Stomach (tissue), 9 donors: ENCODE data around the gene UHRF2. TPM values are rescaled to one million over a fixed set of nuclear protein-coding genes. Genes with fewer than 3 reads are reported as not detected.

Source experiments
- DNase-seq, 2 donors: peaks; one replicate each; pipeline versions ENCODE4 v3.0.0 to v3.0.0-alpha.2; 2013 to 2019
- H3K27ac ChIP-seq, 5 donors: fragments of 200-600 bp in 4 of 5; sonication (generic) in 4 of 5; one replicate each; pipeline ENCODE4 v1.5.1; 2013 to 2019; ENCODE audit warnings: mild to moderate bottlenecking in 1 of 5, moderate library complexity in 1 of 5
- H3K27me3 ChIP-seq, 3 donors: fragments of 200-600 bp; sonication (generic); one replicate each; pipeline ENCODE4 v1.5.1; 2017 to 2019; ENCODE audit warnings: mixed run types in 1 of 3
- H3K36me3 ChIP-seq, 4 donors: fragments of 200-600 bp; sonication (generic); 1 replicate in 3 of 4; 2 replicates in 1 of 4; pipeline ENCODE4 v1.5.1; 2016 to 2019
- H3K4me1 ChIP-seq, 4 donors: fragments of 200-600 bp; sonication (generic); one replicate each; pipeline ENCODE4 v1.5.1; 2016 to 2019
- H3K4me3 ChIP-seq, 4 donors: fragments of 200-600 bp; sonication (generic) in 3 of 4; one replicate each; pipeline ENCODE4 v1.5.1; 2016 to 2019; ENCODE audit warnings: mild to moderate bottlenecking in 1 of 4
- H3K9me3 ChIP-seq, 4 donors: fragments of 200-600 bp; sonication (generic); one replicate each; pipeline ENCODE4 v1.5.1; 2016 to 2019
- EP300 ChIP-seq: sonication (generic); formaldehyde crosslinking; IDR thresholded peaks from one replicate; pipeline ENCODE4 v1.6.1; 2017; ENCODE audit warnings: antibody characterized with exemption
- POLR2A ChIP-seq, 4 donors: fragments of 450-650 bp; IDR thresholded peaks; one replicate each; pipeline ENCODE4 v1.6.1; 2016; ENCODE audit warnings: antibody characterized with exemption in 4 of 4, control low read depth in 2 of 4, mild to moderate bottlenecking in 1 of 4, moderate library complexity in 1 of 4
- POLR2AphosphoS5 ChIP-seq, 3 donors: sonication (generic); formaldehyde crosslinking; IDR thresholded peaks; one replicate each; pipeline ENCODE4 v1.6.1; 2016; ENCODE audit warnings: antibody characterized with exemption in 3 of 3
- WGBS, 5 donors: extraction: QIAGEN DNeasy Blood & Tissue Kit in 3 of 5; methylation state at CpG; one replicate each; pipeline versions ENCODE4 v1.1.5 to v1.1.7; 2013 to 2018; 5-methylcytosine and 5-hydroxymethylcytosine counted together
- intact Hi-C: fragments of 100-400 bp; cut with DNase I; formaldehyde crosslinking; loops from one replicate; pipeline ENCODE4 v1.15.1; 2023; ENCODE audit warnings: low total_unique reads
- polyA plus RNA-seq, 3 donors: library from polyadenylated mRNA; stranded (reverse); fragments of 200-250 nt; gene quantifications; one replicate each; pipeline ENCODE4 v1.2.3, GENCODE V29; 2013
- total RNA-seq, 5 donors: library from RNA; depleted of rRNA; stranded (reverse); fragments of >200 nt; gene quantifications; one replicate each; pipeline versions ENCODE4 v1.1.0 to v1.2.3, GENCODE V29; 2014 to 2016
- TF ChIP-seq, protein P1 (sequence below), 7 experiments: fragments of 450-650 bp in 4 of 7; fragments of 200-600 bp in 3 of 7; sonication (generic) in 3 of 7; IDR thresholded peaks; one replicate each; pipeline ENCODE4 v1.5.1; 2016 to 2019; ENCODE audit warnings: antibody characterized with exemption in 7 of 7, control low read depth in 2 of 7, mild to moderate bottlenecking in 1 of 7
- donor health status: healthy with polysubstance abuse.
- donor health status: Bipolar disorder and iron deficiency.
- donor health status: healthy.

UHRF2 gene
- total and polyA plus RNA-seq, 8 donors, result 9.4 to 114 (median 49.3) TPM

DNA sequence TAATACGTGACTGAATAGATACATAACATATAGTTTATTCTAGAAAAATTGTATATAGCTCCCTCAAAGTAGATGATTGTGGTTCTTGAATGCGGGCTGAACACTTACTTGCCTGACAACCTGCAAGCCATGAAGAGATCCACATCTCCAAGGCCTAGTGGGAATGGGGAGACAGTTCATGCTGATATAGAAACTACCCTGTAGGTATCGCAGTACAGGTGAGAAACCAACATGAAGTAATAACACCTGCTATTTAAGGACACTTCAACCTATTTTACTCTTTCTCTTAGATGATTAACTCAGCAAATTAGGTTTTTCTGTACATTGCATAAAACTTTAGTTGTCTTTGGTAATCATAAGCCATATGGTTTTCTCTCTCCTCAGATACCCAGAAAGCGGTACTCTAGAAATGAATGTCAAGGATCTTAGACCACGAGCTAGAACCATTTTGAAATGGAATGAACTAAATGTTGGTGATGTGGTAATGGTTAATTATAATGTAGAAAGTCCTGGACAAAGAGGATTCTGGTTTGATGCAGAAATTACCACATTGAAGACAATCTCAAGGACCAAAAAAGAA lies 47.3 kb downstream of the UHRF2 start:
- intact Hi-C loops, result no loop called here
- H3K36me3 ChIP-seq, result peaks cover 0 to 30% (median 10%) of the 10 kb centered on the region in 4 donors
- TF ChIP-seq, protein P1, sequence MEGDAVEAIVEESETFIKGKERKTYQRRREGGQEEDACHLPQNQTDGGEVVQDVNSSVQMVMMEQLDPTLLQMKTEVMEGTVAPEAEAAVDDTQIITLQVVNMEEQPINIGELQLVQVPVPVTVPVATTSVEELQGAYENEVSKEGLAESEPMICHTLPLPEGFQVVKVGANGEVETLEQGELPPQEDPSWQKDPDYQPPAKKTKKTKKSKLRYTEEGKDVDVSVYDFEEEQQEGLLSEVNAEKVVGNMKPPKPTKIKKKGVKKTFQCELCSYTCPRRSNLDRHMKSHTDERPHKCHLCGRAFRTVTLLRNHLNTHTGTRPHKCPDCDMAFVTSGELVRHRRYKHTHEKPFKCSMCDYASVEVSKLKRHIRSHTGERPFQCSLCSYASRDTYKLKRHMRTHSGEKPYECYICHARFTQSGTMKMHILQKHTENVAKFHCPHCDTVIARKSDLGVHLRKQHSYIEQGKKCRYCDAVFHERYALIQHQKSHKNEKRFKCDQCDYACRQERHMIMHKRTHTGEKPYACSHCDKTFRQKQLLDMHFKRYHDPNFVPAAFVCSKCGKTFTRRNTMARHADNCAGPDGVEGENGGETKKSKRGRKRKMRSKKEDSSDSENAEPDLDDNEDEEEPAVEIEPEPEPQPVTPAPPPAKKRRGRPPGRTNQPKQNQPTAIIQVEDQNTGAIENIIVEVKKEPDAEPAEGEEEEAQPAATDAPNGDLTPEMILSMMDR (IDR thresholded peaks at IDR 0.05), result no peak
- WGBS, 5 donors, result 95 to 96% (median 95%) methylated on average over 5 of the region's 5 CpGs
- no peak overlapping the region for H3K4me3 ChIP-seq
- H3K9me3 ChIP-seq, result no peaks in the 10 kb centered on the region
- H3K4me1 ChIP-seq, result no peaks in the 10 kb centered on the region
- no peak overlapping the region for H3K27ac ChIP-seq
- DNase-seq, result no peak
- no peaks in the 10 kb centered on the region for H3K27me3 ChIP-seq

DNA sequence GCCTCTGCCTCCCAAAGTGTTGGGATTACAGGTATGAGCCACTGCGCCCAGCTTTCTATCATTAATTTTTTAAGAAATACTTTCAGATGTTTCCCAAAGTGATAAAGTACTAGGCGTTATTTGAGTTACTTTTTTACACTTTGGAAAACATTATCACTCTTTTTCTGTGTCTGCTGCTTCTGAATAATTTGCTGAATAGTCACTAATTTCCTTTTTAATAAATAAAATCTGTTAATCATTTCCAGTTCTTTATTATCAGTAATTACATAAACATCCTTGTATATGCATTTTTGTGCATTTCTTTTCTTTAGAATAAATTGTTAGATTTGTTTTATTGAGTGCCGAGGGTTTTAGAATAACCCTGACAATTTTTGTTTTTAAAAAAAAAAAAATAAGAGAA lies 48.6 kb downstream of the UHRF2 start:
- 92 to 98% (median 94%) methylated on average over 3 of the region's 3 CpGs for WGBS, 5 donors
- H3K27me3 ChIP-seq, result no peaks in the 10 kb centered on the region
- no peaks in the 10 kb centered on the region for H3K9me3 ChIP-seq
- intact Hi-C loops, result no loop called here
- H3K4me3 ChIP-seq, result no peak overlapping the region
- no peak for DNase-seq
- H3K27ac ChIP-seq, result no peak overlapping the region
- H3K36me3 ChIP-seq, result peaks cover 0 to 32% (median 14%) of the 10 kb centered on the region in 4 donors
- no peak for TF ChIP-seq POLR2A (IDR thresholded peaks at IDR 0.05)
- no peaks in the 10 kb centered on the region for H3K4me1 ChIP-seq

DNA sequence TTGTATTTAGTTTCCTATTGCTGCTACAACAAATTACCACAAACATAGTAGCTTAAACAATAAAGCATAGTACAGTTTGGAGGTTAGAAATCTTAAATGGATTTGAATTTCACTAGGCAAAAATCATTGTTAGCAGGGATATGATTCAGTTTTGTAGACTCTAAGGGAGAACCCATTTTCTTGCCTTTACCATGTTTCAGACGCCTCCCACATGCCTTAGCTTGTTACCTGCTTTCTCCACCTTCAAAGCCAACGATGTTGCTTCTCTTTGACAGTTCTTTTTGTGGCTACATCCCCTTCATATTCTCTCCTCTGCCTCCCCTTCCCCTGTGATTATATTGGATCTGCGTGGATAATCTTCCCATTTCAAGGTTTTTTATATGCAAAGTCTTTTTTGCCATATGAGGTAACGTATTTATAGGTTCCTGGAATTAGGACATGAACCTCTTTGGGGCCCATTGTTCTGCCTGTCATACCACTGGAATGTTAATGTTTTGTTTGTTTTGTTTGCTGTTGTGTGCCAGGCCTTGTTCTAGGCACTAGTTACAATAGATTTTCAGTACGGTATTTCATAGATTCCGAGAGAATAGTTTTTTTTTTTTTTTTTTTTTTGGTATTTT lies 54.1 kb downstream of the UHRF2 start:
- no peak for DNase-seq
- H3K27ac ChIP-seq, result no peak overlapping the region
- peaks cover 0 to 9% (median 3%) of the 10 kb centered on the region in 4 donors for H3K4me1 ChIP-seq
- H3K9me3 ChIP-seq, result no peaks in the 10 kb centered on the region
- H3K27me3 ChIP-seq, result no peaks in the 10 kb centered on the region
- no peak for TF ChIP-seq POLR2A (IDR thresholded peaks at IDR 0.05)
- TF ChIP-seq, protein P1 (IDR thresholded peaks at IDR 0.05), result no peak
- TF ChIP-seq EP300, result no peak
- no peak for TF ChIP-seq POLR2AphosphoS5 (IDR thresholded peaks at IDR 0.05)
- WGBS, 5 donors, result 85 to 91% (median 87%) methylated on average over 6 of the region's 6 CpGs
- H3K4me3 ChIP-seq, result no peak overlapping the region
- H3K36me3 ChIP-seq, result peaks cover 0 to 27% (median 18%) of the 10 kb centered on the region in 4 donors
- intact Hi-C loops, result no loop called here

DNA sequence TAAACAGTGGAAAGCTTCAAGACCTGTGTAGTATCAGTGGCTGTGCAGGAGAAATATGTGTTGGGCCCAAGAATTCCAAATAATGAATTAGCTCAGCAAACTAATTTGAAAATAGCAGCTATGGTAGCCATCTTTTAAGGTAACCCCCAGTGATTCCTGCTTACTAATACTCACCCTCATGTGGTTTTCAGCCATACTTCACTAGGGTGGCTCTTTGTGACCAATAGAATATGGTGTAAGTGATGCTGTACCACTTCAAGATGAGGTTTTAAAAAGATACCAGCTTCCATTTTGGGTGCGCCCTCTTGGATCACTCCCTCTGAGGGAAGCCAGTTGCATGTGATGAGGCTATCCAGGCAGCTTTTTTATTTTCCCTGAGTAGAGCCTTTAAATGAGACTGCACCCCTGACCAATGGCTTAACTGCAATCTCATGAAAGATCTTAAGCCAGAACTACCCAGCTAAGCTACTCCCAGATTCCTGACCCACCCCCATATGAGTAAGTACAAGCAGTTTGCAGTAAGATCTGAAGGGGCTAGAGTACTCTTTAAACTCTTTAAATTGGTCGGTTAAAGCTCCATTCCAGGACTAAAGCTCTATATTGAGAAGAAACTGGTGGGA lies 58.3 kb downstream of the UHRF2 start:
- intact Hi-C loops, result no loop called here
- Histone ChIP-seq H3K36me3 (peaks cover 0 to 18% (median 11%) of the 10 kb centered on the region in 4 donors), H3K4me1 (peaks cover 0 to 9% (median 3%) of the 10 kb centered on the region in 4 donors), H3K9me3 (no peaks in the 10 kb centered on the region), H3K27me3 (no peaks in the 10 kb centered on the region), H3K4me3 (no peak overlapping the region), H3K27ac (no peak overlapping the region)
- TF ChIP-seq POLR2AphosphoS5 (IDR thresholded peaks at IDR 0.05) (no peak), POLR2A (IDR thresholded peaks at IDR 0.05) (no peak), EP300 (no peak)
- TF ChIP-seq, protein P1 (IDR thresholded peaks at IDR 0.05), result no peak
- no peak for DNase-seq
- 77 to 100% (median 97%) methylated on average over 2 of the region's 2 CpGs for WGBS, 5 donors

DNA sequence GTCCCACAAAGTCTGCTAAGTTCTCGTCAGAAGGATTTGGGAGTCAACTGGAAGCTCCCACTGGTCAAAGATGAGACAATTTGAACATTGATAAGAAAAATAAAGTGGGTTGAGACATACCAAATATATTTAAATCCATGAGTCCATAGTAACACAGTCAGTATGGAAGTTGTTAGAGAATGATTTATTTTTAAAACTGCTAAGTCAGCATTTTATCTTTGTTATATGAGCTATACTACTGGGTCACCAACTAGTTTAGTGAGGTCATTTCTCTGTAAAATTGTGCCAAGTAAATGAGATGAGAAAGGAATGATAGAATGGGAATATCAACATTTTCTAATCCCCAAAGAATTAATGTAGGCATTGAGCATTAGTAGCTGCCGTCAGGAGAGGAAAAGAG lies 60.2 kb downstream of the UHRF2 start:
- Histone ChIP-seq H3K9me3 (no peaks in the 10 kb centered on the region), H3K27ac (no peak overlapping the region), H3K36me3 (peaks cover 0 to 26% (median 24%) of the 10 kb centered on the region in 4 donors), H3K27me3 (no peaks in the 10 kb centered on the region), H3K4me1 (peaks cover 0 to 6% (median 3%) of the 10 kb centered on the region in 4 donors), H3K4me3 (no peak overlapping the region)
- WGBS, 5 donors, result 88 to 98% (median 94%) methylated on average over 2 of the region's 2 CpGs
- intact Hi-C loops, result no loop called here
- DNase-seq, result no peak
- TF ChIP-seq, protein P1 (IDR thresholded peaks at IDR 0.05), result no peak
- no peak for TF ChIP-seq POLR2A (IDR thresholded peaks at IDR 0.05)
